DMS153 treated with DMSO at 0.1 percent for 48 hours (cell line): ENCODE data around the gene SLC2A11.

Experiments used
- DNase-seq: peaks from one replicate; lab custom pipeline; 2025; ENCODE audit not compliant: unreplicated experiment; lab: John Stamatoyannopoulos, UW

Gene SLC2A11

GRCh38 chr22:23832226-23833016 lies 25.3 kb upstream of the SLC2A11 start:
- no peak for DNase-seq

GRCh38 chr22:23833017-23833751 lies 24.5 kb upstream of the SLC2A11 start:
- no peak for DNase-seq

GRCh38 chr22:23833911-23834317 lies 23.8 kb upstream of the SLC2A11 start:
- no peak for DNase-seq

GRCh38 chr22:23834406-23834792 lies 23.3 kb upstream of the SLC2A11 start:
- no peak for DNase-seq

- no peak for DNase-seq
Observed at GRCh38 chr22:23834793-23835483, 22.7 kb upstream of the SLC2A11 start.

- no peak for DNase-seq
Observed at GRCh38 chr22:23835484-23836144, 22.1 kb upstream of the SLC2A11 start.

- DNase-seq = no peak
Observed at GRCh38 chr22:23836281-23836680, 21.4 kb upstream of the SLC2A11 start.

GRCh38 chr22:23836692-23837495 lies 20.8 kb upstream of the SLC2A11 start:
- no peak for DNase-seq

- no peak for DNase-seq
Observed at GRCh38 chr22:23837496-23837859, 20.2 kb upstream of the SLC2A11 start.

- no peak for DNase-seq
Observed at GRCh38 chr22:23837911-23838680, 19.6 kb upstream of the SLC2A11 start.

GRCh38 chr22:23838681-23839468 lies 18.8 kb upstream of the SLC2A11 start, which contains the start of gene DERL3:
TSS of gene DERL3 (minus strand) at chr22:23839006. CDS start at chr22:23838987, 19 bp downstream.
- peak; percentile 99 for DNase-seq

- DNase-seq = no peak
Observed at GRCh38 chr22:23840026-23840425, 17.6 kb upstream of the SLC2A11 start.

GRCh38 chr22:23841292-23841691 lies 16.4 kb upstream of the SLC2A11 start:
- no peak for DNase-seq

- DNase-seq = no peak
Observed at GRCh38 chr22:23841736-23842445, 15.8 kb upstream of the SLC2A11 start.

GRCh38 chr22:23842599-23842998 lies 15.1 kb upstream of the SLC2A11 start:
- no peak for DNase-seq

- no peak for DNase-seq
Observed at GRCh38 chr22:23844739-23845202, 12.9 kb upstream of the SLC2A11 start.

GRCh38 chr22:23845265-23846080 lies 12.2 kb upstream of the SLC2A11 start:
- no peak for DNase-seq
